ENCODE results near the gene GLA. TPM values are rescaled to one million over a fixed set of nuclear protein-coding genes. Genes with fewer than 3 reads are reported as not detected.

GLA gene
- total RNA-seq, 1 donor from 2014 or later, result 28.1 TPM

DNA sequence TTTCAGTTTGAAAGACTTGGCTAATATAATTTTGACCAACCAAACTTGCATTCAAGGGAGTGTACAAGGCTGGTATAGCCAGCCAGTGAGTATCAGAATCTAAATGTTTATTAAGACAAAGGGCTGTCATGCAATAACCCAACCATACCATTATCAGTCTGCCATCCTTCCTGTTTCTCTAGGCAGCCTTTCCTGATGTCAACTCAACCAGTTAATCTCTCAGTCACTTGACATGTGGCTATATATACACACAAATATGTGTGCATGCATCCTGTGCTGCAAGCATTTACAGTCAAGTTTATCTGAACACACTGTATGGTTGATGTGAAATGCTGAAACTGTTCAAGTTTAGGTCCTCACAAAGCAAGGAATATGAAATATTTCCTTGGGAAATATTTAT, 38.9 kb downstream of the GLA start:
- Mint-ChIP-seq H3K4me3 (ENCODE audit: unreplicated experiment) (no peak overlapping the region), H3K4me1 (ENCODE audit: low read depth) (no peaks in the 10 kb centered on the region), H3K9me3 (ENCODE audit: low read depth) (no peaks in the 10 kb centered on the region), H3K27ac (ENCODE audit: unreplicated experiment) (no peak overlapping the region), H3K27me3 (ENCODE audit: low read depth) (no peaks in the 10 kb centered on the region), H3K36me3 (ENCODE audit: low read depth) (no peaks in the 10 kb centered on the region)
- TF ChIP-seq, protein P1, sequence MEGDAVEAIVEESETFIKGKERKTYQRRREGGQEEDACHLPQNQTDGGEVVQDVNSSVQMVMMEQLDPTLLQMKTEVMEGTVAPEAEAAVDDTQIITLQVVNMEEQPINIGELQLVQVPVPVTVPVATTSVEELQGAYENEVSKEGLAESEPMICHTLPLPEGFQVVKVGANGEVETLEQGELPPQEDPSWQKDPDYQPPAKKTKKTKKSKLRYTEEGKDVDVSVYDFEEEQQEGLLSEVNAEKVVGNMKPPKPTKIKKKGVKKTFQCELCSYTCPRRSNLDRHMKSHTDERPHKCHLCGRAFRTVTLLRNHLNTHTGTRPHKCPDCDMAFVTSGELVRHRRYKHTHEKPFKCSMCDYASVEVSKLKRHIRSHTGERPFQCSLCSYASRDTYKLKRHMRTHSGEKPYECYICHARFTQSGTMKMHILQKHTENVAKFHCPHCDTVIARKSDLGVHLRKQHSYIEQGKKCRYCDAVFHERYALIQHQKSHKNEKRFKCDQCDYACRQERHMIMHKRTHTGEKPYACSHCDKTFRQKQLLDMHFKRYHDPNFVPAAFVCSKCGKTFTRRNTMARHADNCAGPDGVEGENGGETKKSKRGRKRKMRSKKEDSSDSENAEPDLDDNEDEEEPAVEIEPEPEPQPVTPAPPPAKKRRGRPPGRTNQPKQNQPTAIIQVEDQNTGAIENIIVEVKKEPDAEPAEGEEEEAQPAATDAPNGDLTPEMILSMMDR (IDR thresholded peaks at IDR 0.05), result no peak
- DNase-seq (ENCODE audit: low spot score), result no peak

DNA sequence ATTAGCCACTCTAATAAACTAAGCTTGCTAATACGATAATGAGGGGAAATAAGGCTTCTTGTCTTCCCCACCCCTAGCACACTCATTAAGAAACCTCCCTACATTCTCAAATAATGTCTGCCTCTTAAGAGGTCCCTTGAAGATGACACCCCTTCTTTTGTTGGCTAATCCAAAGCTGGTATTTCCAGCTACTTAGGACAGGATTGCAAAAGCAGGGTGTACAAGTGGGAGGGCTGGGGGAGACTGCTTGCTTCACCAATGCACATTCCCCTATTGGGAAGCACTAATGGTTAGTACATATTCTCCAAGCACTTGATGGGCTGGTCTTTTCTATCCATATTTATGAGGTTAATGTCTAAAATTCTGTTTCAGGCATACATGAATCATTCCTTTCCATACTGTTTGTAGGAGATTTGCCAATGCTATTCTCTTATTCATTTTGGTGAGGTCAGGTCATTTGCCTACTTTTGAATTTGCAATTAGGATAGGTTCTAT, 42.4 kb downstream of the GLA start:
- no peak overlapping the region for H3K27ac Mint-ChIP-seq (ENCODE audit: unreplicated experiment)
- no peak overlapping the region for H3K4me3 Mint-ChIP-seq (ENCODE audit: unreplicated experiment)
- H3K27me3 Mint-ChIP-seq (ENCODE audit: low read depth), result no peaks in the 10 kb centered on the region
- H3K4me1 Mint-ChIP-seq (ENCODE audit: low read depth), result no peaks in the 10 kb centered on the region
- H3K9me3 Mint-ChIP-seq (ENCODE audit: low read depth), result no peaks in the 10 kb centered on the region
- TF ChIP-seq, protein P1 (IDR thresholded peaks at IDR 0.05), result no peak
- no peaks in the 10 kb centered on the region for H3K36me3 Mint-ChIP-seq (ENCODE audit: low read depth)
- no peak for DNase-seq (ENCODE audit: low spot score)

DNA sequence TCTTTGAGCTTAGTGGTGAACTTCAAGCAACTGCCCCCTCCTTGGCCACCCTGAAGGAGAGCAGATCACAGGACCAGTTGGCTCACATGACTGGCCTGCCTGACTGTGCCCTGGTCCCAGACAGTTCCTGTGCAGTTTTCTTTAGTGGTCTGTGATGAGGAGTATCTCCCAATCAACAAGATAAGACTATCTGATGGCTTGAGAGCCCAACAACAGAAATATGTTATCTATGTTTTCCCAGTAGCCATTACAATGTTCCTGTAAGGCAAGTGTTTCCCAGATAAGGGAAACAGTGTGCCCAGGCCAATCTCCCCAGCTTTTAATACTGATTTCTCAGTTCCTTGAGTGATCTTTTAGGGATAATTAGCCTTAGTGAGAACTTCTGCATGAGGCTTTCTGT, 45.0 kb downstream of the GLA start:
- H3K9me3 Mint-ChIP-seq (ENCODE audit: low read depth), result no peaks in the 10 kb centered on the region
- no peaks in the 10 kb centered on the region for H3K27me3 Mint-ChIP-seq (ENCODE audit: low read depth)
- H3K4me1 Mint-ChIP-seq (ENCODE audit: low read depth), result no peaks in the 10 kb centered on the region
- H3K27ac Mint-ChIP-seq (ENCODE audit: unreplicated experiment), result no peak overlapping the region
- no peaks in the 10 kb centered on the region for H3K36me3 Mint-ChIP-seq (ENCODE audit: low read depth)
- TF ChIP-seq, protein P1 (IDR thresholded peaks at IDR 0.05), result no peak
- no peak for DNase-seq (ENCODE audit: low spot score)
- H3K4me3 Mint-ChIP-seq (ENCODE audit: unreplicated experiment), result no peak overlapping the region

DNA sequence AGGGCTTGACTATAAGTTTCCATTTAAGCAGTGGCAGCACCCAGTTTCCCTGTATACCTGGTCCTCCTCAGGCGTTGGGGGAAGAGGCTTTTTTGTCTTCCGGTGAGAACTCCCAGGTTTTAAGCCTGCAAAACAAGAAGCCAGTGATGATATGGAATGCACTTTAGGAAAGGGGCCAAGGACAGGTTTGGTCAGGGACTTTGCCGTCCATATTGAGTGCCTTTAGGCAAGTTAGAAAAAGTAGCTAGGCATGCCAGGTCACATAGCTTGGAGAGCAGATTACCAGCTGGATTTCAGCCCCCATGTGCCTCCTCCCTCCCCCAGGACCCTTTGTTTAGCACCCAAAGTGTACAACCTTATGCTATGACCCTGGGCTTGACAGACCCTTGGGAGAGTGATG, 45.6 kb downstream of the GLA start:
- no peak for DNase-seq (ENCODE audit: low spot score)
- H3K27me3 Mint-ChIP-seq (ENCODE audit: low read depth), result no peaks in the 10 kb centered on the region
- H3K36me3 Mint-ChIP-seq (ENCODE audit: low read depth), result no peaks in the 10 kb centered on the region
- no peaks in the 10 kb centered on the region for H3K4me1 Mint-ChIP-seq (ENCODE audit: low read depth)
- TF ChIP-seq, protein P1 (IDR thresholded peaks at IDR 0.05), result no peak
- no peaks in the 10 kb centered on the region for H3K9me3 Mint-ChIP-seq (ENCODE audit: low read depth)
- no peak overlapping the region for H3K27ac Mint-ChIP-seq (ENCODE audit: unreplicated experiment)
- no peak overlapping the region for H3K4me3 Mint-ChIP-seq (ENCODE audit: unreplicated experiment)

DNA sequence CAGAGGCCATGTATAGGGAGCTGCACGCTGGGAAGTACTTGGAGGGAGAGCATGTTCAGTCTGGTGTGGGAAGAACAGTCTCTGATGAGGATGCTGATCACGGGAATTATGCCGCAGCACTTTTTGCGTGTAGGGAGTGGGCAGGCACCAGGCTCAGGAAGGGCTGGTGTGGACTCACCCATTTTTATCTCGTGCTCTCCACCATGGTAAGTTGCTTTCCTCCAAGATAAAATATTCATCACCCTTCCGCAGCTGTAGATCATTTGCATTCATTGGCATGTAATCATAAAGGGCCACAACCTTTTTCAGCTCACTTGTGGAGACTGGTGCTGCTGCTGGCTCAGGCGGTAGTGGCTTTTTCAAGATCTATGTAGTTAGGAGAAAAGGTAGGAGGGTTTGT, 47.3 kb downstream of the GLA start:
- Mint-ChIP-seq H3K4me3 (ENCODE audit: unreplicated experiment) (no peak overlapping the region), H3K4me1 (ENCODE audit: low read depth) (no peaks in the 10 kb centered on the region), H3K27ac (ENCODE audit: unreplicated experiment) (no peak overlapping the region), H3K9me3 (ENCODE audit: low read depth) (no peaks in the 10 kb centered on the region), H3K27me3 (ENCODE audit: low read depth) (no peaks in the 10 kb centered on the region), H3K36me3 (ENCODE audit: low read depth) (no peaks in the 10 kb centered on the region)
- no peak for DNase-seq (ENCODE audit: low spot score)
- TF ChIP-seq, protein P1 (IDR thresholded peaks at IDR 0.05), result no peak

All from chondrocyte (in vitro differentiated cells).